Left lung (tissue), 10 donors: ENCODE measurements around the gene NASP. TPM values are rescaled to one million over a fixed set of nuclear protein-coding genes. Genes with fewer than 3 reads are reported as not detected.

Experiments
- ATAC-seq: fragments of 200-7000 bp; cut with Tn5 transposase; one replicate; pipeline ENCODE4 v1.9.1; 2020; ENCODE audit warnings: moderate library complexity
- DNase-seq, 4 donors: peaks; one replicate each; pipeline ENCODE4 v3.0.0-alpha.2; 2013 to 2020
- H3K27ac ChIP-seq, 2 donors: fragments of 200-600 bp; sonication (generic) in 1 of 2; one replicate each; pipeline versions ENCODE4 v1.5.0 to v1.8.0; 2020 to 2021
- H3K27me3 ChIP-seq, 2 donors: fragments of 200-600 bp; sonication (generic) in 1 of 2; one replicate each; pipeline versions ENCODE4 v1.5.0 to v1.8.0; 2020 to 2021
- H3K36me3 ChIP-seq, 2 donors: fragments of 200-600 bp; sonication (generic) in 1 of 2; one replicate each; pipeline versions ENCODE4 v1.5.0 to v1.8.0; 2020 to 2021
- H3K4me1 ChIP-seq, 2 donors: fragments of 200-600 bp; one replicate each; pipeline ENCODE4 v1.8.0; 2021
- H3K4me3 ChIP-seq, 2 donors: fragments of 200-600 bp; sonication (generic) in 1 of 2; one replicate each; pipeline versions ENCODE4 v1.5.0 to v1.8.0; 2020 to 2021; ENCODE audit warnings: mild to moderate bottlenecking in 1 of 2
- H3K9me3 ChIP-seq, 2 donors: fragments of 200-600 bp; sonication (generic) in 1 of 2; one replicate each; pipeline versions ENCODE4 v1.5.0 to v1.8.0; 2020 to 2021
- CTCF ChIP-seq, 2 donors: fragments of 200-600 bp; sonication (generic) in 1 of 2; IDR thresholded peaks; one replicate each; pipeline versions ENCODE4 v1.5.0 to v1.8.0; 2021; ENCODE audit warnings: antibody characterized with exemption in 2 of 2
- intact Hi-C, 2 donors: fragments of 100-400 bp; cut with DNase I; formaldehyde crosslinking; loops; one replicate each; pipeline versions ENCODE4 v1.11.2 to v1.14.2; 2022
- polyA plus RNA-seq, 6 donors: library from polyadenylated mRNA; unstranded; fragments of 120-200 nt; gene quantifications; one replicate each; pipeline ENCODE4 v1.2.1, GENCODE V29; 2013; ENCODE audit not compliant: insufficient read length in 6 of 6
- total RNA-seq, 2 donors: library from RNA; stranded (reverse); fragmentation: NEBNext Ultra II Directional; extraction: Animal tissue kit (Norgen Biotek cat#: 25700); gene quantifications; one replicate each; pipeline ENCODE4 v1.2.1, GENCODE V29; 2021
- donor health status: DM: no; HTN: yes; CAD: no.
- donor health status: DM: no; HTN: no; CAD: no.

NASP gene
- total and polyA plus RNA-seq, 8 donors = 57.6 to 407 (median 327) TPM

- TF ChIP-seq CTCF (IDR thresholded peaks at IDR 0.05) = no peak
- H3K4me3 ChIP-seq = no peak overlapping the region
- peaks cover 0 to 23% of the 10 kb centered on the region in 2 donors for H3K4me1 ChIP-seq
- H3K36me3 ChIP-seq = peaks cover 0 to 64% of the 10 kb centered on the region in 2 donors
- H3K27ac ChIP-seq = peak overlapping the region in 1 of 2 donors; percentile 81
- ATAC-seq (peak; percentile 18), DNase-seq (no peak)
- no peaks in the 10 kb centered on the region for H3K9me3 ChIP-seq
- intact Hi-C loops = no loop called here
- no peaks in the 10 kb centered on the region for H3K27me3 ChIP-seq
Measured at GRCh38 chr1:45607404-45608074, 23.7 kb downstream of the NASP start.

GRCh38 chr1:45608175-45609156 lies 24.6 kb downstream of the NASP start:
- DNase-seq = no peak
- Histone ChIP-seq H3K27me3 (no peaks in the 10 kb centered on the region), H3K4me1 (peaks cover 0 to 23% of the 10 kb centered on the region in 2 donors), H3K4me3 (no peak overlapping the region), H3K36me3 (peaks cover 0 to 64% of the 10 kb centered on the region in 2 donors), H3K9me3 (no peaks in the 10 kb centered on the region), H3K27ac (peak overlapping the region in 1 of 2 donors; percentile 81)
- ATAC-seq = peak; percentile 32
- intact Hi-C loops = no loop called here
- TF ChIP-seq CTCF (IDR thresholded peaks at IDR 0.05) = no peak

- no peaks in the 10 kb centered on the region for H3K9me3 ChIP-seq
- H3K4me3 ChIP-seq = no peak overlapping the region
- H3K4me1 ChIP-seq = peaks cover 0 to 23% of the 10 kb centered on the region in 2 donors
- H3K27me3 ChIP-seq = no peaks in the 10 kb centered on the region
- TF ChIP-seq CTCF (IDR thresholded peaks at IDR 0.05) = no peak
- intact Hi-C loops = no loop called here
- peaks cover 0 to 80% of the 10 kb centered on the region in 2 donors for H3K36me3 ChIP-seq
- no peak overlapping the region for H3K27ac ChIP-seq
- no peak for DNase-seq
- no peak for ATAC-seq
Measured at GRCh38 chr1:45610589-45611226, 26.9 kb downstream of the NASP start.

GRCh38 chr1:45612941-45613579 lies 29.2 kb downstream of the NASP start:
- no peak overlapping the region for H3K4me3 ChIP-seq
- intact Hi-C loops = no loop called here
- DNase-seq = no peak
- no peak overlapping the region for H3K27ac ChIP-seq
- ATAC-seq = no peak
- no peaks in the 10 kb centered on the region for H3K27me3 ChIP-seq
- H3K9me3 ChIP-seq = no peaks in the 10 kb centered on the region
- no peak for TF ChIP-seq CTCF (IDR thresholded peaks at IDR 0.05)
- peaks cover 0 to 87% of the 10 kb centered on the region in 2 donors for H3K36me3 ChIP-seq
- peaks cover 0 to 9% of the 10 kb centered on the region in 2 donors for H3K4me1 ChIP-seq
